Measurements from ENCODE around the gene ANO6.

DNA sequence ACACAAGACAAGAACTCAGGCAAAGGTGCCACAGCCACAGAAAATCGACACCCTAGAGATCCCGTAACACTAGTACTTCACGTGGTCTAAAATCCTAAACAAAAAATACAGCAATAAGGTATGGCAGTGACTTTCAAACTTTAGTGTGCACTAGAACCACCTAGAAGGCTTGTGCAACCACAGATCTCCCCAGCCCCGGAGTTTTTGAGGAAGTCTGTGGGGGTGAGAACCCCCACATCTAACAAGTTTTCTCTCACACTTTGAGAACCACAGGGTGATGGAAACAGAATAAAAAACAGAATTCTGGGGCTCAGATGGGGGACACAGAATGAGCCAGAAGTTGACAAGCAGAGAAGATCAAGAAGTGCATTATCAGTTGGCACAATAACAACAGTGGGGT, 254.0 kb downstream of the ANO6 start:
- TF ChIP-seq, protein P1, sequence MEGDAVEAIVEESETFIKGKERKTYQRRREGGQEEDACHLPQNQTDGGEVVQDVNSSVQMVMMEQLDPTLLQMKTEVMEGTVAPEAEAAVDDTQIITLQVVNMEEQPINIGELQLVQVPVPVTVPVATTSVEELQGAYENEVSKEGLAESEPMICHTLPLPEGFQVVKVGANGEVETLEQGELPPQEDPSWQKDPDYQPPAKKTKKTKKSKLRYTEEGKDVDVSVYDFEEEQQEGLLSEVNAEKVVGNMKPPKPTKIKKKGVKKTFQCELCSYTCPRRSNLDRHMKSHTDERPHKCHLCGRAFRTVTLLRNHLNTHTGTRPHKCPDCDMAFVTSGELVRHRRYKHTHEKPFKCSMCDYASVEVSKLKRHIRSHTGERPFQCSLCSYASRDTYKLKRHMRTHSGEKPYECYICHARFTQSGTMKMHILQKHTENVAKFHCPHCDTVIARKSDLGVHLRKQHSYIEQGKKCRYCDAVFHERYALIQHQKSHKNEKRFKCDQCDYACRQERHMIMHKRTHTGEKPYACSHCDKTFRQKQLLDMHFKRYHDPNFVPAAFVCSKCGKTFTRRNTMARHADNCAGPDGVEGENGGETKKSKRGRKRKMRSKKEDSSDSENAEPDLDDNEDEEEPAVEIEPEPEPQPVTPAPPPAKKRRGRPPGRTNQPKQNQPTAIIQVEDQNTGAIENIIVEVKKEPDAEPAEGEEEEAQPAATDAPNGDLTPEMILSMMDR (IDR thresholded peaks at IDR 0.05 in 8 of 11, conservative IDR thresholded peaks at IDR 0.05 in 3 of 11), result no peak
- TF ChIP-seq POLR2A (IDR thresholded peaks at IDR 0.05) (no peak), POLR2AphosphoS5 (IDR thresholded peaks at IDR 0.05) (no peak)
